Endothelial cell (in vitro differentiated cells): ENCODE data around the gene MLST8. TPM values are rescaled to one million over a fixed set of nuclear protein-coding genes. Genes with fewer than 3 reads are reported as not detected.
A peak's percentile ranks its signal among the peaks of the same experiment; 100 is the strongest.

Source experiments
- DNase-seq: peaks from one replicate; pipeline ENCODE4 v3.0.0; 2021; ENCODE audit warnings: low spot score
- H3K27ac Mint-ChIP-seq: one replicate; pipeline ENCODE4 v1.8.0; 2021; ENCODE audit warnings: mixed read lengths, inconsistent platforms; ENCODE audit not compliant: unreplicated experiment
- H3K27me3 Mint-ChIP-seq: one replicate; pipeline ENCODE4 v1.8.0; 2021; ENCODE audit warnings: mild to moderate bottlenecking, moderate library complexity, mixed read lengths, inconsistent platforms; ENCODE audit not compliant: unreplicated experiment
- H3K36me3 Mint-ChIP-seq: one replicate; pipeline ENCODE4 v1.8.0; 2021; ENCODE audit warnings: mild to moderate bottlenecking, low read depth, mixed read lengths, inconsistent platforms; ENCODE audit not compliant: unreplicated experiment
- H3K4me1 Mint-ChIP-seq: one replicate; pipeline ENCODE4 v1.8.0; 2021; ENCODE audit warnings: mild to moderate bottlenecking, mixed read lengths, inconsistent platforms; ENCODE audit not compliant: unreplicated experiment
- H3K4me3 Mint-ChIP-seq: one replicate; pipeline ENCODE4 v1.8.0; 2021; ENCODE audit warnings: mild to moderate bottlenecking, mixed read lengths, inconsistent platforms; ENCODE audit not compliant: unreplicated experiment
- H3K9me3 Mint-ChIP-seq: one replicate; pipeline ENCODE4 v1.8.0; 2021; ENCODE audit warnings: mixed read lengths, inconsistent platforms; ENCODE audit not compliant: unreplicated experiment
- CTCF ChIP-seq: fragments of 200-600 bp; sonication (generic); IDR thresholded peaks from one replicate; pipeline ENCODE4 v1.5.0; 2021; ENCODE audit warnings: antibody characterized with exemption; ENCODE audit not compliant: unreplicated experiment
- total RNA-seq: library from RNA; stranded (reverse); fragmentation: NEBNext Ultra II Directional; extraction: Animal tissue kit (Norgen Biotek cat#: 25700); gene quantifications from one replicate; pipeline ENCODE4 v1.2.1, GENCODE V29; 2021; ENCODE audit not compliant: unreplicated experiment

MLST8 gene
- total RNA-seq, 1 donor from 2014 or later = 35.4 TPM

DNA sequence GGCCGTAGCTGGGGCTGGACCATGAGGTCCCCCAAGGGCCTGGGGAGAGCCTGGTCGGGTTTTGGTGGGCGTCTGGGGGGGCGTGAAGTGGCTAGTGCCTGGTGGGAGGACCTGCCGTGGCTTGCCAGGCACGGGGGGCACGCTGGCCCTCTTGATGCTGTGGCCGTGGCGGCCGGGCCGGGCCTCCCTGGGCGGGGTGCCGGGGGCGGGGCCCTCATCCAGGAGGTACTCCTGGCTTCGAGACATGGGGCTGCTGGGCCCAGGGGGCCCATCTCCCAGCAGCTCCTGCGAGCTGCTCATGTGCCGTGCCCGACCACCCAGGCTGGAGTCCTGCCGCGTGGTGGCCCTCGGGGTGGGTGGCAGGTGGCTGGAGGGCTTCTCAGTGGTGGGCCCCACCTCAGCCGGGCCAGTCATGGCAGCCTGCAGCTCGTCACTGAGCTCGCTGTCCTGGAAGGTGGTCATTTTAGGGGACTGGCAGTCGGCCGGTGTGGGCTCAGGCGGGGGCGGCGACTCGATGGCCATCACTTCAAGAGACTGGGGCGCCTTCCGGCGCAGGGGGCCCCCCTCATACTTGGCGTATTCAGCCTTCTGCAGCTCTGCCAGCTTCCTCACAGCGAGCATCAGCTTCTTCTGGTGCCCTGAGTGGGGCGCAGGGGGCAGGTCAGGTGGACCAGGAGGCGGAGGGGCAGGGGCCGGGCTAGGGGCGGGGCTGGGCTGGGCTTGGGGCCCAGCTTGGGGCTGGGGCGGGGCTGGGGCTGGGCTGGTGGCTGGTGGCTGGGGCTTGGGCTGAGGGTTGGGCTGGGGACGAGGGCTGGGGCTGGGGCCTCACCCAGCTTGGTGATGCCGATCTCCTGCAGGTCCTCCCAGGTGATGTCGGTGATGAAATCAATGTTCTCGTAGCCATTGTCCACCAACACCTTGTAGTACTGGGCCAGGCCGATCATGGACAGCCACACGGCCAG, 24.0 kb upstream of the MLST8 start:
- Mint-ChIP-seq H3K36me3 (peaks cover 10% of the 10 kb centered on the region), H3K4me3 (peak overlapping the region; percentile 57), H3K27ac (no peak overlapping the region), H3K4me1 (no peaks in the 10 kb centered on the region), H3K27me3 (peaks cover 20% of the 10 kb centered on the region), H3K9me3 (no peaks in the 10 kb centered on the region)
- no peak for TF ChIP-seq CTCF
- no peak for DNase-seq

GRCh38 chr16:2181952-2182351, 23.3 kb upstream of the MLST8 start:
- H3K4me3 Mint-ChIP-seq = peak overlapping the region; percentile 57
- peaks cover 10% of the 10 kb centered on the region for H3K36me3 Mint-ChIP-seq
- peaks cover 20% of the 10 kb centered on the region for H3K27me3 Mint-ChIP-seq
- no peak for TF ChIP-seq CTCF
- no peaks in the 10 kb centered on the region for H3K4me1 Mint-ChIP-seq
- no peak overlapping the region for H3K27ac Mint-ChIP-seq
- no peaks in the 10 kb centered on the region for H3K9me3 Mint-ChIP-seq
- DNase-seq = no peak

GRCh38 chr16:2183671-2184070, 21.6 kb upstream of the MLST8 start:
- peaks cover 5% of the 10 kb centered on the region for H3K36me3 Mint-ChIP-seq
- TF ChIP-seq CTCF = no peak
- H3K27ac Mint-ChIP-seq = no peak overlapping the region
- H3K9me3 Mint-ChIP-seq = no peaks in the 10 kb centered on the region
- H3K27me3 Mint-ChIP-seq = peaks cover 16% of the 10 kb centered on the region
- H3K4me3 Mint-ChIP-seq = no peak overlapping the region
- DNase-seq = no peak
- no peaks in the 10 kb centered on the region for H3K4me1 Mint-ChIP-seq

DNA sequence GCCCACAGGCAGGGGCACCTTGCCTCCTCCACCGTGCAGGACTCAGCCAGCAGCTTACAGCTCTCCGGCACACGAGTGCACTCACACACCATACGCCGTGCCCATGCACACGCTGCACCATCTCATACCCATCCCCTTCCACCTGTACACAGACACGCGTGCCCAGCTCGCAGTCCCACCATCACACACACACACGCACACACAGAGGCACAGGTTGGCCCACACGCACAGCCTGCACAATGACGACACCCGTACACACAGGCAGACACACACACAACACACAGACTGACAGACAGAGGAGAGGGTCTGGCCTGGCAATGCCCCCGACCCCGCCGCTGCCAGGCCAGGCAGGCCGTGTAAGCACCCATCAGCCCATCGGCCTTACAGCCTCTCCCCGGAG, 20.9 kb upstream of the MLST8 start:
- Mint-ChIP-seq H3K4me3 (no peak overlapping the region), H3K4me1 (no peaks in the 10 kb centered on the region), H3K9me3 (no peaks in the 10 kb centered on the region), H3K36me3 (peaks cover 5% of the 10 kb centered on the region), H3K27me3 (peaks cover 16% of the 10 kb centered on the region), H3K27ac (no peak overlapping the region)
- no peak for DNase-seq
- TF ChIP-seq CTCF = no peak

- H3K36me3 Mint-ChIP-seq = peaks cover 5% of the 10 kb centered on the region
- no peaks in the 10 kb centered on the region for H3K9me3 Mint-ChIP-seq
- H3K27me3 Mint-ChIP-seq = peaks cover 17% of the 10 kb centered on the region
- H3K4me1 Mint-ChIP-seq = no peaks in the 10 kb centered on the region
- no peak for DNase-seq
- H3K4me3 Mint-ChIP-seq = no peak overlapping the region
- TF ChIP-seq CTCF = no peak
- H3K27ac Mint-ChIP-seq = no peak overlapping the region
Measured at GRCh38 chr16:2184962-2185361, 20.3 kb upstream of the MLST8 start.
